ENCODE measurements around the gene GPM6B. TPM values are rescaled to one million over a fixed set of nuclear protein-coding genes. Genes with fewer than 3 reads are reported as not detected.

Gene GPM6B, protein sequence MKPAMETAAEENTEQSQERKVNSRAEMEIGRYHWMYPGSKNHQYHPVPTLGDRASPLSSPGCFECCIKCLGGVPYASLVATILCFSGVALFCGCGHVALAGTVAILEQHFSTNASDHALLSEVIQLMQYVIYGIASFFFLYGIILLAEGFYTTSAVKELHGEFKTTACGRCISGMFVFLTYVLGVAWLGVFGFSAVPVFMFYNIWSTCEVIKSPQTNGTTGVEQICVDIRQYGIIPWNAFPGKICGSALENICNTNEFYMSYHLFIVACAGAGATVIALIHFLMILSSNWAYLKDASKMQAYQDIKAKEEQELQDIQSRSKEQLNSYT
- not detected for total RNA-seq

DNA sequence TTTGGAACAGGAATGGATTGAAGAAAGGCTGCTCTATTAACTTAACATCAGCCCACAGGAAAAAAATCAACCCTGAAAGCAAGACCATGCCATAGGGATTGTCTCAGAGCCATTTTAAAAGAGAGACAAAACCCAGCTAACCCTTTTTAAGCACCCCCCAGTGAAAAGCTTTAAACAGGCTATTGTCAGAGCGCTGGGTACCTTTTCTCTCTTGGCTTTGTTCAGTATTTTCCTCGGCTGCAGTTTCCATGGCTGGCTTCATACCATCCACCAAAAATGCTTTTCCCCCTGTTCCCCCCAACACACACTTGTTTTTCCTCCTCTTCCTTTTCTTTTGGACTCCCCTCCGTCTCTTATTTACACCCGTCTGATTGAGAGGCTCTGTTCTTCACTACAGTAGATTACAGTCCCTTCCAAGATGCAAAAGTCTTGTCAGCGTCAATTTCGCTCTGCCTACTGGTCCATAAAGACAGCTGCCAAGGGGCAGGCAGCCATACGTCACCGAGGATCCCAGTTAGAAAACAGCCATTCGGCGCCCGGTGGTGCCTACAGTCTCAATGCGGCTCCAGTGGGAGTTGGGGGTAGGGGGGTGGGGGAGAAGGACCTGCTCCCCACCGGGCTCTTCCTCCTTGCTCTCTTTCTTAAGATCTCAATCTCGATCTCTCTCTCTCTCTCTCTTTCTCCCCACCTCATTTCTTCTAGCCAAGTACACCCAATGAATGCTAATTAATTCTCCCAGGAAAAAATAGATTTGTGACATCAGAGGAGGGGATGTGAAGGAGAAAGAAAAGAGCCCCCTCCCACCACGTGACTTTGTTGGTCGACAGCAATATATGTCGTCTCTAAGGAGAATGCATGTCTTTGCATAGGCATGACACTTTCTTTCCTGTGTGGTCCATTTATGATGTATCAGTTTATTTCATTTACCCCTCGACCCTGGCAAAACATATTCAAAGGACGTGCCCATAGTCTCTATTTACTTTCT lies at the start of gene GPM6B:
Gene GPM6B, minus strand, starts transcription at position 451 of the 985 bp plus-strand sequence. Its CDS starts 189 bp downstream, at position 262.
- no peak within 1 kb of the TSS for H3K27ac Mint-ChIP-seq
- no peak for DNase-seq
- no peaks in the 10 kb centered on the region for H3K9me3 Mint-ChIP-seq (ENCODE audit: low read depth)
- peaks cover 26% of the 10 kb centered on the region for H3K27me3 Mint-ChIP-seq
- H3K4me3 Mint-ChIP-seq: no peak within 1 kb of the TSS
- H3K4me1 Mint-ChIP-seq: no peaks in the 10 kb centered on the region
- ATAC-seq: no peak
- no peaks in the 10 kb centered on the region for H3K36me3 Mint-ChIP-seq
- CTCF ChIA-PET: no interaction called here

DNA sequence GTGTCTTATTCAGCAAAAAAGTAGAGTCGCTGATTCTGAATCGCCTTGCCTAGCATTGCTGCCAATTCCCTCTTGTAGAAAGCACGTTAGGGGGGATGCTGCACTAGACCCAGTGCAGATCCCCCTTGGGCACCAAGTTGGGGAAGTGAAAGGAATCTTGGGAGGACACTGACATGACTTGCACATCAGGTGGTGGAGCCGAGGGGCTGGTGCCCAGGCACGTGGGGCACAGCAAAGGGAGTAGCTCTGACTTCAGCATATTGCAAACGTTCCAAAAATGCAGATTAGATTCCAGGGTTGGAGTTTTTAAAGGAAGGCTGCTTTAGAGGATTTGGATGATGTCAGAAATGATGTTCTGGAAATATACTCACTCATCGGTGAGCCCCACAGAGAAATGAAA lies 47.4 kb upstream of the GPM6B start:
- no peak overlapping the region for H3K4me3 Mint-ChIP-seq
- CTCF ChIA-PET: no interaction called here
- no peak overlapping the region for H3K27ac Mint-ChIP-seq

DNA sequence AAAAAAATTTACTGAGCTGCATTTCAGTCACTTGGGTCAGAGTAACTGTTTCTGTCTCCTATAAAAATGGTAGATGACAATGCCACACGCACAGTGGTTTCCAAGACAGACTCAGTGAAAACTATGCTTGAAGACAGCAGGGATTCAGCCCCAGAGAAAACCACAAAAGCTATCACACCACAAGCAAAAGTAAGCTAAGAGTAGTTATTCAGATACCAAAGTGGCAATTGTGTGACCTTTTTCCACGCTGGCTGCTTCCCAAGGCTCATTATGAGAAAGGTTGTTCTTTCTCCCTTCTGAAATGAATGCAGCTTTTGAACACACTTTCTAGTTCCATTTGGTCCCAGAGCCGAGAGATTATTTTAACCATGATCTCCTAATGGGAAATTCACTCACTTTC lies 46.4 kb upstream of the GPM6B start:
- peaks cover 18% of the 10 kb centered on the region for H3K27me3 Mint-ChIP-seq
- H3K36me3 Mint-ChIP-seq: no peaks in the 10 kb centered on the region
- ATAC-seq (no peak), DNase-seq (no peak)
- no peak overlapping the region for H3K4me3 Mint-ChIP-seq
- CTCF ChIA-PET: no interaction called here
- no peaks in the 10 kb centered on the region for H3K9me3 Mint-ChIP-seq (ENCODE audit: low read depth)
- H3K27ac Mint-ChIP-seq: no peak overlapping the region
- no peaks in the 10 kb centered on the region for H3K4me1 Mint-ChIP-seq

More for the DNA sequence above, 47.4 kb upstream of the GPM6B start:
- Mint-ChIP-seq H3K4me1 (no peaks in the 10 kb centered on the region), H3K9me3 (ENCODE audit: low read depth) (no peaks in the 10 kb centered on the region), H3K36me3 (no peaks in the 10 kb centered on the region), H3K27me3 (peaks cover 15% of the 10 kb centered on the region)
- DNase-seq (no peak), ATAC-seq (no peak)

DNA sequence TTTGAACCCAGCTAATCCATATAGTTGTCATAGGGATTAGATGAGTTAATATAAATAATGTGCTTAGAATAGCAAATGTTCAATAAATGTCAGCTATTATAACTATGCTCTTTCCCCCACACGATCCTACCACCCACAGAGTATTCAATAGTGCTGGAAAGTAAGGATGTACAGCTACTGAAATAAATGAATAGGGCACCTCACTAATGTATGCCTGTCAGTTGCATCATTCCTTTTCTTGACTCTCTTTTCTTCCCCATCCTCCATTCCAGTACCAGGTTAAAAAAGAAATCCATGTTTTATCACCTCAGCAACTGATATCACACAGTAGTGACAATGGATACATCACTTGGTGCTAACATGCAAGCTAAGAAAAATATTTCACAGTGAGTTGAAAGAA lies 42.8 kb upstream of the GPM6B start:
- no peaks in the 10 kb centered on the region for H3K36me3 Mint-ChIP-seq
- no peaks in the 10 kb centered on the region for H3K4me1 Mint-ChIP-seq
- no peak for DNase-seq
- no peak overlapping the region for H3K4me3 Mint-ChIP-seq
- no peaks in the 10 kb centered on the region for H3K9me3 Mint-ChIP-seq (ENCODE audit: low read depth)
- CTCF ChIA-PET: no interaction called here
- no peak overlapping the region for H3K27ac Mint-ChIP-seq
- ATAC-seq: no peak
- H3K27me3 Mint-ChIP-seq: peaks cover 25% of the 10 kb centered on the region

DNA sequence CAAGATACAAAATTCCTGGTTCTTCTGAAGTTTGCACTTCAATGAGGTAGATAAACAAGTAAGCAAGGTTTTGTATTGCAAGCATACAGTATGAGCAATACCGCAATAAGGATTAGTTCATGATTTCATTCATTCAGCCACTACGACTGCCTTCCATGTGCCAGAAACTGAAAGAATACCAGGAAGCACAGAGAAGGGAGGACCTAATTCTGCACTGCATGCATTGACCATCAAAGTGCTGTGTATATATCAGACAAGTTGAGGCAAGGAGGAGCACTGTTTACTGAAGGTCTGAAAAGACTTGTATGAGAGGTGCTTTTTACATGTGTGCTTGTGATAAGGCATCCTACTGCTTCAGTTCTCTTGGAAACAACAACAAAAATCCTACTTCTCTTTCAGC lies 40.9 kb upstream of the GPM6B start:
- Mint-ChIP-seq H3K27ac (no peak overlapping the region), H3K9me3 (ENCODE audit: low read depth) (no peaks in the 10 kb centered on the region), H3K27me3 (peaks cover 19% of the 10 kb centered on the region), H3K4me1 (no peaks in the 10 kb centered on the region), H3K36me3 (no peaks in the 10 kb centered on the region), H3K4me3 (no peak overlapping the region)
- CTCF ChIA-PET: no interaction called here
- ATAC-seq: no peak
- DNase-seq: no peak

DNA sequence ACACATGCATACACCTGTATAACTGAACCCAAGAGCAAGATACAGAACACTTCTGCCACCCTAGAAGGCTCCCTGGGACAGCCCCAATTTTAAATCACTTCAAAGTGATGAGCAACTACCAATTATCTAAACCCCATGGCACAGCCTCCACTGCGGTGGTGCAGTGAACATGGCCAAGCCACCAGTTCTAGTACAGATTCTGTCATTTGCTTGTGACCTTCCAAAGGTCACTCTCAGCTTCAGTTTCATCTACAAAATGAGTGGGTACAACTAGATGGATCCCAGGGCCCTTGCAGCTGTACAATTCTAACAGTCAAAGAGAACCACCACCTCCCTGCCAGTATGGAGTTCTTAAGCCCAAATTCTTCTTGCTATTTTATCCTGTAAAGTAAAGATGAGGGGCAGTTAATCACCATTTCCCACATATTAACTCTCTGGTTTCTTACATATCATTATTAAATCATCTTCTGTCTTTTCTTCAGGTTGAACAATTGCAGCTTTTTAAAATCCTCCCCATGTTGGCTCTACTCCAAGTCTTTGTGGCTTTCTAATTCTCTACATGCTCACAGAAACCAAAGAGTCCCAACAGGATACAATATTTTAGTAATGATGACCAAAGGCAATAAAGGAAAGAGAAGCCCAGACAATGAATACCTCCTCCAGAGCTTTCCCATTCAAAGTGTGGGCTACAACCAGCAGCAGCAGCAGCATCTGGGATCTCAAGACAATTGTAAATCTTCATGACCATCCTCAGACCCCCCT lies 39.0 kb upstream of the GPM6B start:
- H3K27ac Mint-ChIP-seq: no peak overlapping the region
- no peaks in the 10 kb centered on the region for H3K36me3 Mint-ChIP-seq
- DNase-seq (no peak), ATAC-seq (no peak)
- peaks cover 16% of the 10 kb centered on the region for H3K27me3 Mint-ChIP-seq
- H3K4me1 Mint-ChIP-seq: no peaks in the 10 kb centered on the region
- H3K4me3 Mint-ChIP-seq: no peak overlapping the region
- CTCF ChIA-PET: no interaction called here
- no peaks in the 10 kb centered on the region for H3K9me3 Mint-ChIP-seq (ENCODE audit: low read depth)

DNA sequence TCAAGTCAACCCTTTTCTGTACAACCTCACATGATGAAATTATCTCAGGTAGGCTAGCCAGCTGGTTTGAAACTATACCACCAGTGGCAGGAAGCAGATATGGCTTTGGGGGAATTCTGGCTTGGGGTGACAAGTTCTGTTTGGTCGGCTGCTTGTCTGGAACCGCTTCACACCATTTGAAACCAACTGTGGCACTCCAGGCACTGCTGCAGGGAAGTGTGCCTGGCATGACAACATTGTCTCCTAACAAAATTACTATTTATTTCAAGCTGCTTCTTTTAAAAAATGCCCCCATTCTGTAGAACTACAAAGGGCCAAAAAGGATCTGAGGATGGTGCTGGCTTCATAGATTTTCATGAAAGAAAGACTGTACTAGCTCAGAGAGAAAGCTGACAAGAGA lies 37.1 kb upstream of the GPM6B start:
- CTCF ChIA-PET: no interaction called here
- ATAC-seq (no peak), DNase-seq (no peak)
- Mint-ChIP-seq H3K4me3 (no peak overlapping the region), H3K27ac (no peak overlapping the region), H3K36me3 (no peaks in the 10 kb centered on the region), H3K4me1 (no peaks in the 10 kb centered on the region), H3K9me3 (ENCODE audit: low read depth) (no peaks in the 10 kb centered on the region), H3K27me3 (peaks cover 13% of the 10 kb centered on the region)

DNA sequence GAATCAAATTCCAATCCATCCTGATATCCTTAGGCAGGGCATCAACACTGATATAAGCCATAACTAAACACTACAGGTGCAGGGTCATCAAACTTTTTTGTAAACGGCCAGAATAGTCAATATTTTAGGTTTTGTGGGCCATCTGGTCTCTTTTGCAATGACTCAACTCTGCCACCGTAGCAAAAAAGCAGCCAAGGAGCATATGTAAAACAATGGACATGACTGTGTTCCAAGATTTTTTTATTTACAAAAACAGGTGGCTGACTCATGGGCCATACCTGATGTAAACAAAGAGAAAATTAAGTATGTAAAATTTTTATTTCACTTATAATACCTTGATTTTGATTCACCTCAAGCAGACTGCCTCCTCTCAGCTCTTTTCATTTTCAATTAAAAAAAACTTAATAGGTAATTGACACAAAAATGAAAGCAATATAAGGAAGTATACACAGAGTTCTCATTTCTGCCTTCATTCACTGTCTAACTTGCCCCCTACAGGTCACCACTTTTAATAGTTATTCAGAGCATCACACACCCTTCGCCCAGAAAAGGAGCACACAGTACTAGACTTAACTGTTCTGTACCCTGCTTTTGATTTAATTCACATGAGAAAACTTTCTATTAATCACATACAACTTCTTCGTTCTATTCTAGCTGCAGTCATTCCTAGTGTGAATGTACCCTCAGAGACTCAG lies 35.3 kb upstream of the GPM6B start:
- ATAC-seq (no peak), DNase-seq (no peak)
- Mint-ChIP-seq H3K27ac (no peak overlapping the region), H3K9me3 (ENCODE audit: low read depth) (no peaks in the 10 kb centered on the region), H3K36me3 (no peaks in the 10 kb centered on the region), H3K4me3 (no peak overlapping the region), H3K27me3 (peaks cover 17% of the 10 kb centered on the region), H3K4me1 (no peaks in the 10 kb centered on the region)
- CTCF ChIA-PET: no interaction called here

DNA sequence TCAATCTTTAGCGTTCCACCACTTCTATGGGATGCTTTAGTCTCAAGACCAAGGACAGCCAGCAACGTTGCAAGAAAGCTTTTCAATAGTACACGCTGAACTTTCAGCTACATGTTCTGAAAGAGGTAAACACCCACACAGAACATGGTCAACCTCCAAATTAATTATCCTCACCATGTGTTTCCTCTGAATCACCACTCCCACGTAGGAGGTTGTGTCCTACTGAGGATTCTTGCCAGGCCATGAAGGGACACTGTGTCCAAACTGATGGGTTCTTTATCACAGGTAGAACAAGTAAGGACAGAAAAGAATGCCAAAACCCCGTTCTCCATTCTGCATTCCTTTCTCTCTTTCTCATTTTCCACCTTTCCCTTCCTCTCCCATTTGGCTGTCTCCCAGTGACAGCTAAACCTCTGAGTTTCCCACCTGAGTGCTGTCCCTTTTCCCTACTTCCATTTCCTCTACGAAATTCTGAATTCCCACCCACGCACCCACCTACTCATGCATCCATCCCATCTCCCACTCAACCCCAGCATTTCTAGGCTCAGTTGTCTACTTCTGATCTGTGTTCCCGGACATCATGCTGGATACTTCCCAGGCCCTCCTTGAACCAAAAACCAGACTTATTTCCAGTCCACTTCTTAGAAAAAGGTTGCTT lies 29.0 kb upstream of the GPM6B start:
- no peak for ATAC-seq
- CTCF ChIA-PET: no interaction called here
- H3K4me1 Mint-ChIP-seq: no peaks in the 10 kb centered on the region

DNA sequence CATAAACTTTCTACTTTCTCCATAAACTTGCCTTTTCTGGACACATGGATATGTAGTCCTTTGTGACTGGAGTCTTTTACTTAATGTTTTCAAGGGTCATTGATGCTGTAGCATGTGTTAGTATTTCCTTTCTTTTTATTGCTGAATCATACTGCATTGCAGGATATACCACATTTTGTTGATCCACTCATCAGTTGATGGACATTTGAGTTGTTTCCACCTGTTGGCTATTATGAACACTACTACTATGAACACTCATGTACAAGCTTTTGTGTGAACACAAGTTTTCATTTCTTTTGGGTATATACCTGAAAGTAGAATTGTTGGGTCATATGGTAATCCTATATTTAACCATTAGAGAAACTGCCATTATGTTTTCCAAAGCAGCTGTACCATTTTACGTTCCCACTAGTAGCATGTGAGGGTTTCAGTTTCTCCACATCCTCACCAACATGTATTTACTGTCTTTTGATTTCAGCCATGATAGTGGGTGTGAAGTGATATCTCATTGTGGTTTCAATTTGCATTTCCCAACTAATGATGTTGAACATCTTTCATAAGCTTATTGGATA lies 26.3 kb upstream of the GPM6B start:
- H3K36me3 Mint-ChIP-seq: no peaks in the 10 kb centered on the region
- H3K27me3 Mint-ChIP-seq: peaks cover 3% of the 10 kb centered on the region
- CTCF ChIA-PET: no interaction called here
- no peak for ATAC-seq
- no peaks in the 10 kb centered on the region for H3K9me3 Mint-ChIP-seq (ENCODE audit: low read depth)
- no peaks in the 10 kb centered on the region for H3K4me1 Mint-ChIP-seq
- H3K4me3 Mint-ChIP-seq: no peak overlapping the region
- no peak for DNase-seq
- no peak overlapping the region for H3K27ac Mint-ChIP-seq

More for the DNA sequence above, 29.0 kb upstream of the GPM6B start:
- Mint-ChIP-seq H3K36me3 (no peaks in the 10 kb centered on the region), H3K27ac (no peak overlapping the region), H3K9me3 (ENCODE audit: low read depth) (no peaks in the 10 kb centered on the region), H3K4me3 (no peak overlapping the region), H3K27me3 (peaks cover 13% of the 10 kb centered on the region)
- no peak for DNase-seq

DNA sequence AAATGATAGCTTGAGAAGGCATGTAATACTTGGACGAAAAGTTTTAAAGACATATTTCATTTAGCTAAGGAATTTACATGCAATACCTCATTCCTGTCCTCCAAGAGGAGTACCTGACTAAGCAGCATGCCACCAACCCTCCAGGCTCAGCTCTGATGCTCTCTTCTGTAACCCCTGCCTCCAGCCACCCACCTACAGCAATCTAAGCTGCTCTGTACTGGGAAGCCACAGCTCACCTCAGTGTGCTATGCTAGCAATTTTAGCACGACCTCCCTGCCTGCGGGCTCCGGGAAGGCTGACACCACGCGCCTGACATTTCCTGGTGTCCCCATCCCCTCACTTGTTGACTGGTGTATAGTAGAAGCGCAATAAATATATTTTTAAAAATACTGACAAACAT lies 23.2 kb upstream of the GPM6B start:
- H3K4me3 Mint-ChIP-seq: no peak overlapping the region
- no peak for ATAC-seq
- DNase-seq: no peak
- H3K4me1 Mint-ChIP-seq: no peaks in the 10 kb centered on the region
- no peaks in the 10 kb centered on the region for H3K9me3 Mint-ChIP-seq (ENCODE audit: low read depth)
- CTCF ChIA-PET: interaction anchor here (0.7 kb wide), 1 partner anchor 10 kb away, joined by 3 read pairs; no protein-coding TSS in a partner anchor
- no peak overlapping the region for H3K27ac Mint-ChIP-seq
- no peaks in the 10 kb centered on the region for H3K27me3 Mint-ChIP-seq
- H3K36me3 Mint-ChIP-seq: no peaks in the 10 kb centered on the region

DNA sequence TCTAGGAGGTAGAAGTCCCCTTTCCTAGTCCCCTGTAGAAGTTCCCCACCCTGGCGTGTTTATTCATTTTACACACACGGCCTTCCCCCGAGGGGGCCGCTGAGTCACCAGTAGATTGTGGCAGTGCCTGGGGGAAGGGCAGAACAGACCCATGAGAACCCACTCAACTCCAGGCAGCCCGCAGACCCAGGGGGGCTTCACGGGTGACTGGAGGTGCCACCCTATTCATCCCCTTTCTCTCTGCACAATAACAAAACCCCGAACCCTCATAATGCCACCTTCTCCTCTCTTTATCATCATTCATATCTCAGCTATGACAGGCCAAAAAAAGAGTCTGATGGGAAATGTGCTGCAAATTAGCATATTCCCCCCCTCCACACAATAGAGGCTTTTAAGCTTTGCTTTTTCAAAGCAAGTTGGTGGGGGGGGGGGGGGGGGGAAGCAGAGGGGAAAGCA lies 20.4 kb upstream of the GPM6B start:
- Mint-ChIP-seq H3K4me1 (no peaks in the 10 kb centered on the region), H3K27me3 (no peaks in the 10 kb centered on the region), H3K4me3 (no peak overlapping the region), H3K9me3 (ENCODE audit: low read depth) (no peaks in the 10 kb centered on the region), H3K27ac (no peak overlapping the region), H3K36me3 (no peaks in the 10 kb centered on the region)
- CTCF ChIA-PET: no interaction called here
- DNase-seq (no peak), ATAC-seq (no peak)
